Parathyroid adenoma (tissue), 2 donors: ENCODE data around the gene CFAP46.

Experiments
- H2AFZ ChIP-seq: fragments of 300-600 bp; sonication (generic); one replicate; pipeline ENCODE4 v1.7.0; 2017; ENCODE audit warnings: antibody characterized with exemption, mild to moderate bottlenecking
- H3K27ac ChIP-seq: fragments of 300-600 bp; sonication (generic); one replicate; pipeline ENCODE4 v1.7.0; 2017
- H3K27me3 ChIP-seq: fragments of 300-600 bp; sonication (generic); one replicate; pipeline ENCODE4 v1.7.0; 2017; ENCODE audit warnings: low read length; ENCODE audit not compliant: control insufficient read depth, insufficient read depth
- H3K36me3 ChIP-seq: fragments of 300-600 bp; sonication (generic); one replicate; pipeline ENCODE4 v1.7.0; 2017; ENCODE audit warnings: low read length; ENCODE audit not compliant: control insufficient read depth, insufficient read depth
- H3K4me1 ChIP-seq: fragments of 300-600 bp; sonication (generic); one replicate; pipeline ENCODE4 v1.7.0; 2017; ENCODE audit warnings: control low read depth
- H3K4me2 ChIP-seq: fragments of 300-600 bp; sonication (generic); one replicate; pipeline ENCODE4 v1.7.0; 2017; ENCODE audit warnings: low read length
- H3K4me3 ChIP-seq: fragments of 300-600 bp; sonication (generic); one replicate; pipeline ENCODE4 v1.7.0; 2017; ENCODE audit warnings: low read depth, low read length
- H3K79me2 ChIP-seq: fragments of 300-600 bp; sonication (generic); one replicate; pipeline ENCODE4 v1.7.0; 2017; ENCODE audit warnings: control low read depth
- H3K9ac ChIP-seq: fragments of 300-600 bp; sonication (generic); one replicate; pipeline ENCODE4 v1.7.0; 2017; ENCODE audit warnings: mild to moderate bottlenecking
- H3K9me3 ChIP-seq: fragments of 300-600 bp; sonication (generic); one replicate; pipeline ENCODE4 v1.7.0; 2017; ENCODE audit warnings: low read length; ENCODE audit not compliant: control insufficient read depth
- CTCF ChIP-seq: fragments of 300-600 bp; sonication (generic); IDR thresholded peaks from one replicate; pipeline ENCODE4 v1.7.0; 2017; ENCODE audit warnings: antibody characterized with exemption, mild to moderate bottlenecking
- donor health status: primary hyperparathyroidism.

CFAP46 gene

GRCh38 chr10:132862485-132863420, 79.6 kb downstream of the CFAP46 start:
- TF ChIP-seq CTCF = no peak
- no peak overlapping the region for H3K4me2 ChIP-seq
- no peak overlapping the region for H3K27ac ChIP-seq
- no peaks in the 10 kb centered on the region for H3K36me3 ChIP-seq
- peaks cover 3% of the 10 kb centered on the region for H3K27me3 ChIP-seq
- H3K79me2 ChIP-seq = no peaks in the 10 kb centered on the region
- H3K4me1 ChIP-seq = no peaks in the 10 kb centered on the region
- no peak overlapping the region for H3K9ac ChIP-seq
- H3K9me3 ChIP-seq = no peaks in the 10 kb centered on the region
- H3K4me3 ChIP-seq = no peak overlapping the region
- H2AFZ ChIP-seq = no peak overlapping the region

- no peak overlapping the region for H3K9ac ChIP-seq
- H3K36me3 ChIP-seq = no peaks in the 10 kb centered on the region
- H3K4me2 ChIP-seq = no peak overlapping the region
- H2AFZ ChIP-seq = no peak overlapping the region
- TF ChIP-seq CTCF = no peak
- H3K4me3 ChIP-seq = no peak overlapping the region
- H3K4me1 ChIP-seq = no peaks in the 10 kb centered on the region
- H3K9me3 ChIP-seq = no peaks in the 10 kb centered on the region
- H3K79me2 ChIP-seq = no peaks in the 10 kb centered on the region
- no peak overlapping the region for H3K27ac ChIP-seq
- H3K27me3 ChIP-seq = peaks cover 3% of the 10 kb centered on the region
These were observed 80.4 kb downstream of the CFAP46 start for GRCh38 chr10:132861884-132862461.

- no peaks in the 10 kb centered on the region for H3K36me3 ChIP-seq
- no peaks in the 10 kb centered on the region for H3K79me2 ChIP-seq
- H3K27ac ChIP-seq = no peak overlapping the region
- no peak overlapping the region for H3K4me2 ChIP-seq
- H2AFZ ChIP-seq = no peak overlapping the region
- no peak overlapping the region for H3K9ac ChIP-seq
- no peaks in the 10 kb centered on the region for H3K9me3 ChIP-seq
- no peak for TF ChIP-seq CTCF
- H3K27me3 ChIP-seq = peaks cover 3% of the 10 kb centered on the region
- H3K4me3 ChIP-seq = no peak overlapping the region
- H3K4me1 ChIP-seq = no peaks in the 10 kb centered on the region
These were observed 81.2 kb downstream of the CFAP46 start for GRCh38 chr10:132861116-132861691.

- H2AFZ ChIP-seq = no peak overlapping the region
- no peaks in the 10 kb centered on the region for H3K79me2 ChIP-seq
- no peaks in the 10 kb centered on the region for H3K9me3 ChIP-seq
- H3K4me1 ChIP-seq = no peaks in the 10 kb centered on the region
- H3K36me3 ChIP-seq = no peaks in the 10 kb centered on the region
- peaks cover 3% of the 10 kb centered on the region for H3K27me3 ChIP-seq
- no peak for TF ChIP-seq CTCF
- H3K27ac ChIP-seq = no peak overlapping the region
- H3K4me2 ChIP-seq = no peak overlapping the region
- no peak overlapping the region for H3K4me3 ChIP-seq
- no peak overlapping the region for H3K9ac ChIP-seq
These were observed 81.8 kb downstream of the CFAP46 start for GRCh38 chr10:132860532-132860931.
